IMR-90 (cell line): ENCODE measurements around the gene CD38. TPM values are rescaled to one million over a fixed set of nuclear protein-coding genes. Genes with fewer than 3 reads are reported as not detected.

ENCODE experiments used
- ATAC-seq: fragments of 200-7000 bp; cut with Tn5 transposase; 2 replicates; pipeline ENCODE4 v1.9.1; 2020; ENCODE audit warnings: low read depth, mild to moderate bottlenecking, moderate library complexity
- BruUV-seq: library from RNA; stranded (reverse); fragments of 400-500 nt; replicated peaks from 2 replicates; lab custom pipeline; 2021; lab: Mats Ljungman, UMichigan
- CTCF ChIA-PET: fragments of 300-600 bp; formaldehyde crosslinking; extraction: SDS; loops from one replicate; lab custom pipeline; 2021; ENCODE audit warnings: antibody characterized with exemption; lab: Yijun Ruan, JAX
- POLR2A ChIA-PET: fragments of 300-600 bp; sonication (Branson Sonifier 250); formaldehyde crosslinking; loops from one replicate; lab custom pipeline; 2022; ENCODE audit warnings: antibody characterized with exemption; ENCODE audit not compliant: unreplicated experiment; lab: Charles Lee
- DNase-seq: peaks from one replicate; pipeline ENCODE4 v3.0.0; 2013
- H2AFZ ChIP-seq: replicated peaks from 2 replicates; pipeline ENCODE3; 2013; ENCODE audit warnings: low read length, mild to moderate bottlenecking; ENCODE audit not compliant: poor library complexity
- H2AK5ac ChIP-seq: 2 replicates; pipeline ENCODE4 v1.6.1; 2013; ENCODE audit warnings: low read depth, low read length, inconsistent platforms
- H2AK9ac ChIP-seq: replicated peaks from 2 replicates; pipeline ENCODE3; 2013; ENCODE audit warnings: mild to moderate bottlenecking, low read depth, low read length, moderate library complexity; ENCODE audit not compliant: poor library complexity
- H2BK120ac ChIP-seq: 2 replicates; pipeline ENCODE4 v1.6.1; 2013; ENCODE audit warnings: low read depth, low read length, inconsistent platforms
- H2BK15ac ChIP-seq: 3 replicates; pipeline ENCODE4 v1.6.1; 2013; ENCODE audit warnings: low read depth, low read length, inconsistent platforms
- H2BK20ac ChIP-seq: 2 replicates; pipeline ENCODE4 v1.6.1; 2013; ENCODE audit warnings: low read depth, mild to moderate bottlenecking, inconsistent platforms, low read length, moderate library complexity
- H2BK5ac ChIP-seq: 2 replicates; pipeline ENCODE4 v1.6.1; 2013; ENCODE audit warnings: mild to moderate bottlenecking, low read depth, low read length, inconsistent platforms; ENCODE audit not compliant: poor library complexity, severe bottlenecking
- H3K14ac ChIP-seq: replicated peaks from 2 replicates; pipeline ENCODE4 v1.6.1; 2013; ENCODE audit warnings: low read depth, low read length, inconsistent platforms
- H3K18ac ChIP-seq: 2 replicates; pipeline ENCODE4 v1.6.1; 2013; ENCODE audit warnings: low read depth, low read length, control low read depth
- H3K23ac ChIP-seq: 2 replicates; pipeline ENCODE4 v1.6.1; 2013; ENCODE audit warnings: low read depth, low read length, inconsistent platforms
- H3K27ac ChIP-seq: 2 replicates; pipeline ENCODE4 v1.5.1; 2013; ENCODE audit warnings: mild to moderate bottlenecking, control low read depth, low read length; ENCODE audit not compliant: insufficient read depth
- H3K27me3 ChIP-seq: 2 replicates; pipeline ENCODE4 v1.6.1; 2013; ENCODE audit warnings: low read length; ENCODE audit not compliant: control insufficient read depth, insufficient read depth
- H3K36me3 ChIP-seq: 2 replicates; pipeline ENCODE4 v1.6.1; 2013; ENCODE audit warnings: low read length, mixed read lengths; ENCODE audit not compliant: control insufficient read depth, insufficient read depth
- H3K4ac ChIP-seq: 2 replicates; pipeline ENCODE4 v1.6.1; 2013; ENCODE audit warnings: low read depth, low read length, inconsistent platforms
- H3K4me1 ChIP-seq: 2 replicates; pipeline ENCODE4 v1.6.1; 2013; ENCODE audit warnings: low read length, mixed read lengths; ENCODE audit not compliant: control insufficient read depth, insufficient read depth
- H3K4me2 ChIP-seq: 2 replicates; pipeline ENCODE4 v1.6.1; 2013; ENCODE audit warnings: low read depth, mild to moderate bottlenecking, control low read depth, low read length, moderate library complexity
- H3K4me3 ChIP-seq: 2 replicates; pipeline ENCODE4 v1.5.1; 2013; ENCODE audit warnings: low read depth, mild to moderate bottlenecking, control low read depth, low read length, moderate library complexity; ENCODE audit not compliant: insufficient read depth
- H3K56ac ChIP-seq: 2 replicates; pipeline ENCODE4 v1.6.1; 2013; ENCODE audit warnings: low read length, inconsistent platforms; ENCODE audit not compliant: insufficient read depth; ENCODE audit errors: extremely low read depth
- H3K79me1 ChIP-seq, 2 experiments: 2 replicates each; pipeline ENCODE4 v1.6.1; 2013; ENCODE audit warnings: low read length in 2 of 2, inconsistent platforms in 1 of 2, low read depth in 1 of 2
- H3K9ac ChIP-seq: 2 replicates; pipeline ENCODE4 v1.6.1; 2013; ENCODE audit warnings: low read depth, low read length, control low read depth
- H3K9me1 ChIP-seq: 2 replicates; pipeline ENCODE4 v1.6.1; 2013; ENCODE audit warnings: low read length, inconsistent platforms; ENCODE audit not compliant: insufficient read depth
- H3K9me3 ChIP-seq: 2 replicates; pipeline ENCODE4 v1.6.1; 2013; ENCODE audit warnings: low read length; ENCODE audit not compliant: control insufficient read depth, insufficient read depth
- H4K20me1 ChIP-seq: 2 replicates; pipeline ENCODE4 v1.6.1; 2013; ENCODE audit warnings: low read length, inconsistent platforms; ENCODE audit not compliant: insufficient read depth
- H4K5ac ChIP-seq: 2 replicates; pipeline ENCODE4 v1.6.1; 2013; ENCODE audit warnings: mild to moderate bottlenecking, low read depth, low read length, control low read depth
- H4K8ac ChIP-seq, 2 experiments: 2 replicates each; pipeline ENCODE4 v1.6.1; 2013; ENCODE audit warnings: low read depth in 2 of 2, low read length in 2 of 2, control low read depth in 1 of 2, inconsistent platforms in 1 of 2
- H4K91ac ChIP-seq: 2 replicates; pipeline ENCODE4 v1.6.1; 2013; ENCODE audit warnings: low read depth, low read length, inconsistent platforms; ENCODE audit not compliant: insufficient read depth
- BHLHE40 ChIP-seq: fragments of 150-350 bp; IDR thresholded peaks from 2 replicates; pipeline ENCODE4 v1.6.1; 2016; ENCODE audit warnings: mild to moderate bottlenecking, low read depth, low read length
- CEBPB ChIP-seq: IDR thresholded peaks from 2 replicates; pipeline ENCODE4 v1.6.1; 2012; ENCODE audit warnings: low read depth, low read length, improper control_type of control experiment
- MAFK ChIP-seq: IDR thresholded peaks from 2 replicates; pipeline ENCODE4 v1.6.1; 2012; ENCODE audit warnings: low read depth, low read length, improper control_type of control experiment
- MAZ ChIP-seq: IDR thresholded peaks from 2 replicates; pipeline ENCODE4 v1.6.1; 2012; ENCODE audit warnings: low read depth, mild to moderate bottlenecking, low read length, improper control_type of control experiment, moderate library complexity, borderline replicate concordance
- POLR2A ChIP-seq: IDR thresholded peaks from 2 replicates; pipeline ENCODE4 v1.6.1; 2012; ENCODE audit warnings: mild to moderate bottlenecking, low read depth, low read length
- RCOR1 ChIP-seq: IDR thresholded peaks from 2 replicates; pipeline ENCODE4 v1.6.1; 2012; ENCODE audit warnings: mild to moderate bottlenecking, low read length, improper control_type of control experiment; ENCODE audit not compliant: insufficient replicate concordance
- SMC3 ChIP-seq: fragments of 150-350 bp; IDR thresholded peaks from 2 replicates; pipeline ENCODE4 v1.6.1; 2016; ENCODE audit warnings: low read depth, mild to moderate bottlenecking, antibody characterized with exemption, low read length, moderate library complexity
- WGBS, 2 experiments: methylation state at CpG; one replicate each; pipeline versions ENCODE4 v1.1.5 to v1.1.7; 2013; ENCODE audit warnings: missing lambda C conversion rate in 2 of 2; ENCODE audit not compliant: insufficient read length in 1 of 2; ENCODE audit errors: extremely low coverage in 2 of 2; 5-methylcytosine and 5-hydroxymethylcytosine counted together
- dilution Hi-C: fragments of 300-500 bp; cut with HindIII; formaldehyde crosslinking; loops from one replicate; pipeline ENCODE4 v1.14.3; 2018; ENCODE audit warnings: low sequenced_read_pairs; ENCODE audit not compliant: unreplicated experiment
- in situ Hi-C: fragments of 300-500 bp; cut with MboI; formaldehyde crosslinking; loops from 3 replicates; pipeline ENCODE4 v1.14.3; 2019; ENCODE audit warnings: low sequenced_read_pairs, inconsistent platforms, mixed read lengths
- intact Hi-C: fragments of 100-400 bp; cut with micrococcal nuclease; formaldehyde crosslinking; loops from 2 replicates; pipeline ENCODE4 v1.10.0; 2022
- polyA plus RNA-seq, 3 experiments: library from polyadenylated mRNA; depleted of rRNA; stranded (reverse); fragments of >200 nt; gene quantifications; 2 replicates each; pipeline ENCODE4 v1.2.3, GENCODE V29; 2012; ENCODE audit warnings: low replicate concordance in 1 of 3
- total RNA-seq: library from RNA; depleted of rRNA; stranded (reverse); fragments of >200 nt; gene quantifications from 2 replicates; pipeline ENCODE4 v1.2.3, GENCODE V29; 2012
- TF ChIP-seq, protein P1 (sequence below): fragments of 150-350 bp; IDR thresholded peaks from 2 replicates; pipeline ENCODE4 v1.6.1; 2016; ENCODE audit warnings: low read depth, mild to moderate bottlenecking, low read length, moderate library complexity, borderline replicate concordance
- TF ChIP-seq, protein P2 (sequence below): conservative IDR thresholded peaks from 2 replicates; pipeline ENCODE4 v1.5.1; 2012; ENCODE audit warnings: mild to moderate bottlenecking, low read depth, low read length, improper control_type of control experiment
- TF ChIP-seq, protein P3 (sequence below): fragments of 150-350 bp; IDR thresholded peaks from 2 replicates; pipeline ENCODE4 v1.6.1; 2017; ENCODE audit warnings: mild to moderate bottlenecking, antibody characterized with exemption, low read length, low read depth

Gene CD38
- total and polyA plus RNA-seq, 2 of the 4 experiments (the other 2 are of a cell fraction): not detected

DNA sequence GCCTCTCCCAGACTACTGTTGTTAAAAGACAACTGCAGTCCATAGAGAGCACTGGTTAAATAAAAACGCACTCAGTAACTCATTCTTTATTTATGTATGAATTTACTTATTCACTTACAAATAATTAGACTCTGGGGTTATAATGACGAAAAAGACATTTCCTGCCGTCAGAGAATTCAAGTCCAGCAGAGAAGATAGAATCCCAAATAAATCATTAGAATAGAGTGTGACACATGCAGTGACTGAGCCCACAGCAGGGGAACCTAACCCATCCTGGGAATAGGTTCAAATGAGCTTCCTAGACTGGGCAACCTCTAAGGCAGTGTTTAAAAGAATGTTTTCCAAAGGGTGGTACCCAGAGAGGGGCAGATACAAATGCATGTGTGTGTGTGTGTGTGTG, 106.5 kb downstream of the CD38 start:
- ChIA-PET CTCF (interaction anchor here (0.7 kb wide), 1 partner anchor 79 kb away, joined by 3 read pairs; no protein-coding TSS in a partner anchor), POLR2A (no interaction called here)
- dilution Hi-C loops (no loop called here), in situ Hi-C loops (loop anchor here (5.0 to 10.0 kb wide), 3 partner anchors 73 to 410 kb away; no protein-coding TSS in a partner anchor), intact Hi-C loops (loop anchor here (5.0 kb wide), 2 partner anchors 152 to 383 kb away; no protein-coding TSS in a partner anchor)
- H2BK5ac ChIP-seq: no peak overlapping the region
- H3K36me3 ChIP-seq: no peaks in the 10 kb centered on the region
- H3K9me1 ChIP-seq: no peaks in the 10 kb centered on the region
- H3K4me3 ChIP-seq: no peak overlapping the region
- no peak overlapping the region for H2BK15ac ChIP-seq
- no CpG with 5 or more reads among the region's 3 CpGs for WGBS, 2 experiments
- no peak overlapping the region for H3K14ac ChIP-seq
- no peak overlapping the region for H3K4ac ChIP-seq
- H3K23ac ChIP-seq: no peak overlapping the region
- H3K9ac ChIP-seq: no peak overlapping the region
- H4K8ac ChIP-seq: no peak overlapping the region
- H3K18ac ChIP-seq: no peak overlapping the region
- H3K79me1 ChIP-seq: no peaks in the 10 kb centered on the region
- peaks cover 20% of the 10 kb centered on the region for H3K27me3 ChIP-seq
- H3K4me1 ChIP-seq: no peaks in the 10 kb centered on the region
- no peak overlapping the region for H2AK5ac ChIP-seq
- no peaks in the 10 kb centered on the region for H3K9me3 ChIP-seq
- no peak for DNase-seq
- no peak overlapping the region for H2BK120ac ChIP-seq
- no TSS peak for BruUV-seq
- H2AK9ac ChIP-seq: no peak overlapping the region
- no peak overlapping the region for H3K56ac ChIP-seq
- no peak overlapping the region for H4K5ac ChIP-seq
- H4K91ac ChIP-seq: no peak overlapping the region
- no peak overlapping the region for H2BK20ac ChIP-seq
- H2AFZ ChIP-seq: no peak overlapping the region
- H3K4me2 ChIP-seq: no peak overlapping the region
- ATAC-seq: no peak
- TF ChIP-seq MAFK: no peak
- no peak for TF ChIP-seq RCOR1
- TF ChIP-seq BHLHE40: no peak
- TF ChIP-seq, protein P1, sequence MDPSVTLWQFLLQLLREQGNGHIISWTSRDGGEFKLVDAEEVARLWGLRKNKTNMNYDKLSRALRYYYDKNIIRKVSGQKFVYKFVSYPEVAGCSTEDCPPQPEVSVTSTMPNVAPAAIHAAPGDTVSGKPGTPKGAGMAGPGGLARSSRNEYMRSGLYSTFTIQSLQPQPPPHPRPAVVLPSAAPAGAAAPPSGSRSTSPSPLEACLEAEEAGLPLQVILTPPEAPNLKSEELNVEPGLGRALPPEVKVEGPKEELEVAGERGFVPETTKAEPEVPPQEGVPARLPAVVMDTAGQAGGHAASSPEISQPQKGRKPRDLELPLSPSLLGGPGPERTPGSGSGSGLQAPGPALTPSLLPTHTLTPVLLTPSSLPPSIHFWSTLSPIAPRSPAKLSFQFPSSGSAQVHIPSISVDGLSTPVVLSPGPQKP: no peak
- TF ChIP-seq CEBPB: no peak
- TF ChIP-seq POLR2A: no peak
- TF ChIP-seq SMC3: no peak
- no peak for TF ChIP-seq MAZ
- TF ChIP-seq, protein P2, sequence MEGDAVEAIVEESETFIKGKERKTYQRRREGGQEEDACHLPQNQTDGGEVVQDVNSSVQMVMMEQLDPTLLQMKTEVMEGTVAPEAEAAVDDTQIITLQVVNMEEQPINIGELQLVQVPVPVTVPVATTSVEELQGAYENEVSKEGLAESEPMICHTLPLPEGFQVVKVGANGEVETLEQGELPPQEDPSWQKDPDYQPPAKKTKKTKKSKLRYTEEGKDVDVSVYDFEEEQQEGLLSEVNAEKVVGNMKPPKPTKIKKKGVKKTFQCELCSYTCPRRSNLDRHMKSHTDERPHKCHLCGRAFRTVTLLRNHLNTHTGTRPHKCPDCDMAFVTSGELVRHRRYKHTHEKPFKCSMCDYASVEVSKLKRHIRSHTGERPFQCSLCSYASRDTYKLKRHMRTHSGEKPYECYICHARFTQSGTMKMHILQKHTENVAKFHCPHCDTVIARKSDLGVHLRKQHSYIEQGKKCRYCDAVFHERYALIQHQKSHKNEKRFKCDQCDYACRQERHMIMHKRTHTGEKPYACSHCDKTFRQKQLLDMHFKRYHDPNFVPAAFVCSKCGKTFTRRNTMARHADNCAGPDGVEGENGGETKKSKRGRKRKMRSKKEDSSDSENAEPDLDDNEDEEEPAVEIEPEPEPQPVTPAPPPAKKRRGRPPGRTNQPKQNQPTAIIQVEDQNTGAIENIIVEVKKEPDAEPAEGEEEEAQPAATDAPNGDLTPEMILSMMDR: no peak
- TF ChIP-seq, protein P3, sequence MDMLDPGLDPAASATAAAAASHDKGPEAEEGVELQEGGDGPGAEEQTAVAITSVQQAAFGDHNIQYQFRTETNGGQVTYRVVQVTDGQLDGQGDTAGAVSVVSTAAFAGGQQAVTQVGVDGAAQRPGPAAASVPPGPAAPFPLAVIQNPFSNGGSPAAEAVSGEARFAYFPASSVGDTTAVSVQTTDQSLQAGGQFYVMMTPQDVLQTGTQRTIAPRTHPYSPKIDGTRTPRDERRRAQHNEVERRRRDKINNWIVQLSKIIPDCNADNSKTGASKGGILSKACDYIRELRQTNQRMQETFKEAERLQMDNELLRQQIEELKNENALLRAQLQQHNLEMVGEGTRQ: no peak
- H4K20me1 ChIP-seq: no peaks in the 10 kb centered on the region
- no peak overlapping the region for H3K27ac ChIP-seq
